Neutrophil (primary cell): ENCODE data around the gene SPRR3.

Source experiments
- H3K27ac ChIP-seq: fragments of 200-600 bp; sonication (generic); 2 replicates; pipeline ENCODE4 v1.5.1; 2016; ENCODE audit warnings: mild to moderate bottlenecking, moderate library complexity
- H3K27me3 ChIP-seq: fragments of 200-600 bp; sonication (generic); 2 replicates; pipeline ENCODE4 v1.6.0; 2016; ENCODE audit warnings: mild to moderate bottlenecking
- H3K36me3 ChIP-seq: fragments of 200-600 bp; sonication (generic); 2 replicates; pipeline ENCODE4 v1.5.1; 2017
- H3K4me1 ChIP-seq, 2 experiments: fragments of 200-600 bp in 1 of 2; sonication (generic) in 1 of 2; 1 replicate in 1 of 2; 2 replicates in 1 of 2; pipeline versions ENCODE4 v1.5.1 to v1.6.1; 2013 to 2016; ENCODE audit warnings: low read depth in 1 of 2, low read length in 1 of 2, mild to moderate bottlenecking in 1 of 2, moderate library complexity in 1 of 2; ENCODE audit not compliant: control insufficient read depth in 1 of 2, insufficient read depth in 1 of 2
- H3K4me3 ChIP-seq, 2 experiments: fragments of 200-600 bp in 1 of 2; sonication (generic) in 1 of 2; 1 replicate in 1 of 2; 2 replicates in 1 of 2; pipeline ENCODE4 v1.5.1; 2013 to 2016; ENCODE audit warnings: low read depth in 1 of 2, low read length in 1 of 2, mild to moderate bottlenecking in 1 of 2, moderate library complexity in 1 of 2
- H3K9me3 ChIP-seq: fragments of 200-600 bp; sonication (generic); 2 replicates; pipeline ENCODE4 v1.5.1; 2016
- TF ChIP-seq, protein P1 (sequence below): fragments of 200-600 bp; sonication (generic); IDR thresholded peaks from 2 replicates; pipeline ENCODE4 v1.5.1; 2016; ENCODE audit warnings: antibody characterized with exemption

The SPRR3 gene

DNA sequence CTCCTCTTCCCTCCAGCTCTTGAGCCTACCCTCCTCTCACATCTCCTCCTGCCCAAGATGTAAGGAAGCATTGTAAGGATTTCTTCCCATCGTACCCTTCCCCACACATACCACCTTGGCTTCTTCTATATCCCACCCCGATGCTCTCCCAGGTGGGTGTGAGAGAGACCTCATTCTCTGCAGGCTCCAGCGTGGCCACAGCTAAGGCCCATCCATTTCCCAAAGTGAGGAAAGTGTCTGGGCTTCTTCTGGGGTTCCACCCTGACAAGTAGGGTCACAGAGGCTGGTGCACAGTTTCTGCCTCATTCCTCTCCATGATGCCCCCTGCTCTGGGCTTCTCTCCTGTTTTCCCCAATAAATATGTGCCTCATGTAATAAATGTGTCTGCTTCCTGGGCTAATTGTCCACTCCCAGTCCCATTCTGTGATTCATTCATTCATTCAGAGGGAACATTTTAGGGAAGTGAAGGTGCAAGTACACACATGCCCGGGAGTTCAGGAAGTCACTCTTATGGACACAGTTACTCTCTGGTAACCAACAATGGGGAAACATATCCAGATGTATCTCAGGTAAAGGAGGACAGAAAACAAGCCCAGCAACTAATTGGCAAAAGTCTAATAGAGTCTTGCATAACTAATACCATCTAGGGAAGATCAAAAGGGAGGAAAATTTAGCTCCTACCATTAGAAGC, 29.2 kb upstream of the SPRR3 start:
- Histone ChIP-seq H3K4me3 (no peak overlapping the region), H3K36me3 (no peaks in the 10 kb centered on the region), H3K9me3 (no peaks in the 10 kb centered on the region), H3K4me1 (no peaks in the 10 kb centered on the region), H3K27me3 (peaks cover 13% of the 10 kb centered on the region), H3K27ac (no peak overlapping the region)
- TF ChIP-seq, protein P1, sequence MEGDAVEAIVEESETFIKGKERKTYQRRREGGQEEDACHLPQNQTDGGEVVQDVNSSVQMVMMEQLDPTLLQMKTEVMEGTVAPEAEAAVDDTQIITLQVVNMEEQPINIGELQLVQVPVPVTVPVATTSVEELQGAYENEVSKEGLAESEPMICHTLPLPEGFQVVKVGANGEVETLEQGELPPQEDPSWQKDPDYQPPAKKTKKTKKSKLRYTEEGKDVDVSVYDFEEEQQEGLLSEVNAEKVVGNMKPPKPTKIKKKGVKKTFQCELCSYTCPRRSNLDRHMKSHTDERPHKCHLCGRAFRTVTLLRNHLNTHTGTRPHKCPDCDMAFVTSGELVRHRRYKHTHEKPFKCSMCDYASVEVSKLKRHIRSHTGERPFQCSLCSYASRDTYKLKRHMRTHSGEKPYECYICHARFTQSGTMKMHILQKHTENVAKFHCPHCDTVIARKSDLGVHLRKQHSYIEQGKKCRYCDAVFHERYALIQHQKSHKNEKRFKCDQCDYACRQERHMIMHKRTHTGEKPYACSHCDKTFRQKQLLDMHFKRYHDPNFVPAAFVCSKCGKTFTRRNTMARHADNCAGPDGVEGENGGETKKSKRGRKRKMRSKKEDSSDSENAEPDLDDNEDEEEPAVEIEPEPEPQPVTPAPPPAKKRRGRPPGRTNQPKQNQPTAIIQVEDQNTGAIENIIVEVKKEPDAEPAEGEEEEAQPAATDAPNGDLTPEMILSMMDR: no peak

DNA sequence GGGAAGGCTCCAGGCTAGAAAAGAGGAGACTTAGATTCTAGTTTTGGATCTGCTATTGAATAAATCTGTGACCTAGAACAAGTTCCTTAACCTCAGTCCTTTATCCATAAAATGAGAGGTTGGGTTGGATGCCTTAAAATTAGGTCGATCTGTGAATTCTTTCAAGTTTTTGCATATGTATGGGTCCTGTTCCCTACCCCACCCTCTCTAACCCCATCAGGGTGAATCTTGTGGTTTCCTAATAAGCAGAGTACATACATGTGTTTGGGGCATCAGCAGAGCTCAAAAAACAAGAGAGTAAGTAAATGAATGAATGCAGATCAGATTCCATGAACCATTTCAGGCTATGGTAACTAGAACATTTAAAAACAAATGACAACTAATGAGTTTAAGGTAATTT, 24.9 kb upstream of the SPRR3 start:
- H3K36me3 ChIP-seq: no peaks in the 10 kb centered on the region
- TF ChIP-seq, protein P1: no peak
- H3K4me1 ChIP-seq: no peaks in the 10 kb centered on the region

DNA sequence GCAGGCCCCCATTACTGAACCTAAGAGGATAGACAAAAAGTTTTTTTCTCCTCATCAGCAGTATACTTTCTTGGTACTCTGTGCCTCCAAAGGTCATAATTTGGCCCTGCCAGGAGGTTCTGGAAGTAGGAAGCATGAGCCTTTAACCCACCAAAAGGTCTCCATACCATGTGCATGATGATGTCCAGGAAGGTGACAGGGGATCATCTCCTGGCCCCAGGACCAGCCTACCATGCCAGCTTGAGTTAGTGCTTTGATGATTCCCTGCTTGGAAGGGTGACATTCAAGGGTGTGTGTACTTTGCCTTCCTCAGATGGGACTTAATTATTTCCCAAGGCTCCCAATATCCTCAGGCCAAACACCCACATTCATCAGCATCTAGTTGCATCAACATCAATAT, 23.9 kb upstream of the SPRR3 start:
- Histone ChIP-seq H3K36me3 (no peaks in the 10 kb centered on the region), H3K27me3 (peaks cover 35% of the 10 kb centered on the region), H3K4me3 (no peak overlapping the region), H3K4me1 (no peaks in the 10 kb centered on the region), H3K27ac (no peak overlapping the region), H3K9me3 (no peaks in the 10 kb centered on the region)
- TF ChIP-seq, protein P1: no peak

More for the DNA sequence above, 24.9 kb upstream of the SPRR3 start:
- H3K27ac ChIP-seq: no peak overlapping the region
- H3K4me3 ChIP-seq: no peak overlapping the region
- H3K27me3 ChIP-seq: peaks cover 35% of the 10 kb centered on the region
- H3K9me3 ChIP-seq: no peaks in the 10 kb centered on the region

DNA sequence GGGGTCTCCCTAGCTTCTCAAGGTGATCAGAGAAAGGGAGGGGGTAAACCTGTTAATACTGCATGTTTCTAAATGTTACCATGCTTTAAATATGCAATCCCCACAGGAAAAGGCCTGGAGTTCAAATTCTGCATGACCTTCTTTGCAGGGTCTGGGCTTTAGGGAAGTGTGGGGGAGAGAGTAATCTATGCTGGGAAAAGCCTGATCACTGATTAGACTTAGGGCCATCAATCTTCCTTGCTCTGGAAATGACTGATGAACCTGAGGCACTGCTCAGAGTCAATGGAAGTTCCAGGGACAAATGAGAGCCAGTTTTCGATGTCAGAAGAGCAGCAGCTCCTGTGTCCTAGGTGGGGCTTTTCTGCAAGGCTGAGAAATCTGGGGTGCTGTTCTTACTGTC, 20.9 kb upstream of the SPRR3 start:
- Histone ChIP-seq H3K27me3 (peaks cover 41% of the 10 kb centered on the region), H3K4me1 (no peaks in the 10 kb centered on the region), H3K4me3 (no peak overlapping the region), H3K27ac (no peak overlapping the region), H3K9me3 (no peaks in the 10 kb centered on the region), H3K36me3 (no peaks in the 10 kb centered on the region)
- TF ChIP-seq, protein P1: no peak

DNA sequence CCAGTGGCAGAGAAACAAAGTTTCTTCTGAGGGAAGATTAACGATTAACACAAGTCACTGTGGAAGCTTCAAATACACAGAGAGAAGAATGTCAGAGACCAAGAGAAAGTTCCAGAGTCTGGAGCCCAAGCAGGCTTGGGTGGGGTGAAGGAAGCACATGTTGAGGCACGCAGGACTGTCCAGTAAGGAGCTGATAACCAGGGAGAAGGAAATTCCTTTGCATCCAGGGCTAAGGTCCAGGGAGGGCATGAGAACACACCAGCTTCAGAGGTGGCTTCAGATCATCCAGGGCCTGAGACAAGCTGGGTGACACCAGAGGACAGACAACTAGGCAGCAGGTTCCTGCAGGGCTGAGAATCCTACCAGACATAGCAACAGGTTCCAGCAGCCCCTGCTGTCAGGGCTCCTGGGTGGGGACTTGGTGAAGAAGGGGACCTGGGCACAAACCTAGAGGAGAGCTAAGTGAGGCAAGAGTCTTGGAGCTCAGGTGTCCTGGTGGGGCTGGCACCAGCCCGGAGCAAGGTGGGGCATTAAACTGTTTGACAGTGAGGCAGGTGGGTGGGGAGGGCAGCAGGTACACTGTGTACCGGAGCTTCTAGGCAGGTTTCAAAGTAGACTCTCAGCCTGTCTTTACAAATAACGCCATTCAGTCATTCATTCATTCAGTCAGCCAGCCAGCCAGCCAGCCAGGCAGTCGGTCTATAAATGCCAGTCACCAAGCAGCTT, 20.2 kb upstream of the SPRR3 start:
- no peaks in the 10 kb centered on the region for H3K4me1 ChIP-seq
- no peak overlapping the region for H3K4me3 ChIP-seq
- no peaks in the 10 kb centered on the region for H3K9me3 ChIP-seq
- peaks cover 35% of the 10 kb centered on the region for H3K27me3 ChIP-seq
- TF ChIP-seq, protein P1: no peak
- H3K27ac ChIP-seq: no peak overlapping the region
- H3K36me3 ChIP-seq: no peaks in the 10 kb centered on the region
